HG03460 (cell line): ENCODE measurements around the gene AP2A2.

Experiments used
- ATAC-seq: cut with Tn5 transposase; IDR thresholded peaks from one replicate; pipeline ENCODE4 v1.9.1; 2021; ENCODE audit not compliant: unreplicated experiment

Gene AP2A2

DNA sequence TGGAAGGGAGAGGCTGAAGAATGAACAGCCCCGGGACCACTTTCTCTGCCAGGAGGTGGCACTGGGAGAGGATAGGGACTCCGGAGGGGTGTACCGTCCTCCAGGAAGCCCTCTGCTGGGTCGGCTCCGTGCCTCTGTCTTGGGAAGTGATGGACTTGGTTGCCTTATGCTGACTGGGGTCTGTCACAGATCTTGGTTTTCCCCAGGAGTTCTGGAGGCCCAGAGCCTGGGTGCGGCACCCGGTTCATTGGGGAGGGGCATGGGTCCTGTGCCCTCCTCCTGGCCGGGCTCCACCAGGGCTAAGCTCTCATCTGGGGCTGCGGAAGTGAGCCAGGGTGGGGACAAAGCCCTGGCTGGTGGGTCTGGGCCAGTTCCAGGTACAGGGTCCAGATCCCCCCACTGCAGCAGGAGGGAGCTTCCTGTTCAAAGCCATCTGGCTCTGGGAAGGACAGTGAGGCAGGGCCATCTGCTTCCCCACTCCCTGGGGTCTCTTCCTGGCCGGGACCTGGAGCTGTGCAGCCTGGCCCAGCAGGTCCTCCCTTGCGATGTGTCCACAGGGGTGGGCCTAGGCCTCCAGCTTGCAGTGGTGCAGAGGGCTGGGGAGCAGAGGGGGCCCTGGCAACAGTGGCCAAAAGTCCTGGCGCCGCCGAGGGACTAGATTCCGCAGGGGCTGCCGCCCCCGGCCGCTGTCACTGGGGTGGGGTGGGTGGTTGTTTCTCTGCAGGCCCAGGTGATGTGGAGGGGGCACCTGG is 1.1 kb upstream of the AP2A2 start:
- ATAC-seq, result no peak

DNA sequence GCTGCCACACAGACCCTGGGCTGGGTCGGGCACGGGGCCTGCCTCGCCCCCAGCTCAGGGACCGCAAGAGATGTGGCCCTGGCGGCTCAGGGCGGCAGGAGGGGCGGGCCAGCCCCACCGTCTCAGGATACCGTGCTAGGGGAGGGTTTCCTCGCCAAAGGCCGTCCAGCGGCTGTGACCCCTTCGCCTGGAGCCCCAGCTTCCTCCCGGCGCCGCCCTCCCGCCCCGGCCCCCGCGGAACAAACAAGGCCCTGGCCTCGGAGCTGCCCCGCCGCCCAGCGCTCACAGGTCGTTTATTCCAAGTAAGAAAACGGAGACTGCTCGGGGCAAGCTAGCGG is 543 bp upstream of the AP2A2 start:
- ATAC-seq, result no peak

DNA sequence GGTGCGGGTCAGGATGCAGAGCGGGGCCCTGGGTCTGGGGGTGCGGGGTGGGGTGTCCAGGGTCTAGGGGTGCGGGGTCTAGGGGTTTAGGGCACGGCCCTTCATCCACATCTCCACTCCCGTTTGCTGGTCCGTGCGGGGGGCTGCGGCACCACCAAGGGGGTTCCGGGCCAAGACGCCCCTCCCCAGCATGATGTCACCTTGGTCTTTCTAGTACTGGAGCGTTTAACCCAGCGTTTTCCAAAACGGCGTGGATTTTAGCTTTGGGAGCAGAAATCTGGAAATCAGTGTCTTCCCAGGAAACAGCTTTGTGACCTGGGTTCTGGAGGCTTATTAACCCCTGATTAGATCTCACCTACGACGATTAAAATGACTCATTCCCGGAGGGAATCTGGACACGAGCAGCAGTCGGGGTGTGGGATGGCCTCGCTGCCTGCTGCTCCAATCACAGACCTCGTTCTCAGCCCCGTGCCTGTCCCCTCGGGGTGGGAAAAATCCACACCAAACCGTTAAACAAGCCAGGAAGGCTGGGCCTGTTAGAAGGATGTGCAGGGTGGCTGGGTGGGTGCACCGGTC is 759 bp downstream of the AP2A2 start:
- ATAC-seq, result no peak

DNA sequence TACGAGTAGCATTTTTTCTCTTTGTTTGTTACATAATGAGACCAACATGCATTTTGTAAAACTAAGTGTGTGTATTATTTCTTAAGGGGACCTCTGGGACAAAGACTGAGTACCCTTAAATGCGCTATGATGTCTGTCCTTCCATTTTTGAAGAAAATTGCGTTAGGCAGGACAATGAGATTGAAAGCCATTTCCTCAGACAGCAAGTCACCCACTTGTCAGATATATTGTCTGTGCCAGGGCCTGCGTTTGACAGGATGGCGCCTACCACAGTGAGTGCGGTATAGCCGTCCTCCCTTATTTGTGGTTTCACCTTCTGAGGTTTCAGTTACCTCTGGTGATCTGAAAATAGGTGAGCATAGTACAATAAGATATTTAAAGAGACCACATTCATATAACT is 2.2 kb downstream of the AP2A2 start:
- ATAC-seq, result no peak

DNA sequence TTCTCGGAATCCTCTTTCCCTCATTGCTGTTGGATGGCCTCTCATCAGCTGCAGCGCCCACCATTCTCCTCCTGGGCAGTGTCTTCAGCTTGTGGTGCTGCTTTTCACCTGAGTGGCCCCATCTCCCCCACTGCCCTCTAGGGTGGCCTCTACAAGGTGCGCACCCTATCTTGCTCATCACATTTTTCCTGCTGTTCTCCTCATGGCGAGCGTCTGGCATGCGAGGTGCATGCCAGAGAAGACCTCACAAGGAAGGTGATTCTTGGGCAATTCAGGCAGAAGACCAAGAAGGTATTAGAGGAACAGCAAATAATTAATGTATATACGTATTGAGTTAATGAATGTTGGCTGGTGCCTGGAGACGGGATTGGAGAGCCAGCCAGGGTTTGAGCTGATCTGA is 3.1 kb downstream of the AP2A2 start:
- no peak for ATAC-seq

DNA sequence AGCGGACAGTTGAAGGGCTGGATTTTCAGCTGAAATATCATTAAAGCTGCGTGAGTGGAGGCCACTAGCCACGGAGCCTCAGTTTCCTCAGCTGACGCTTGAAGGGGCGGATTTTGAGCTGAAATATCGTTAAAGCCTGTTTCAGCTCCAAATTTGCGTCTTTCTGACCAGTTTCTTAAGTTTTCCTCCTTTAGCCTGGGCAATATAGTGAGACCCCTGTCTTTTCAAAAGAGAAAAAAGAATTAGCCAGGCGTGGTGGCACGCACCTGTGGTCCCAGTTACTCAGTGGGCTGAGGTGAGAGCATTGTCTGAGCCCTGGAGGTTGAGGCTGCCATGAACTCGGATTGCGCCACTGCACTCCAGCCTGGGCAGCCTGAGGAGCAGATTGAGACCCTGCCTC is 3.7 kb downstream of the AP2A2 start:
- ATAC-seq, result no peak

DNA sequence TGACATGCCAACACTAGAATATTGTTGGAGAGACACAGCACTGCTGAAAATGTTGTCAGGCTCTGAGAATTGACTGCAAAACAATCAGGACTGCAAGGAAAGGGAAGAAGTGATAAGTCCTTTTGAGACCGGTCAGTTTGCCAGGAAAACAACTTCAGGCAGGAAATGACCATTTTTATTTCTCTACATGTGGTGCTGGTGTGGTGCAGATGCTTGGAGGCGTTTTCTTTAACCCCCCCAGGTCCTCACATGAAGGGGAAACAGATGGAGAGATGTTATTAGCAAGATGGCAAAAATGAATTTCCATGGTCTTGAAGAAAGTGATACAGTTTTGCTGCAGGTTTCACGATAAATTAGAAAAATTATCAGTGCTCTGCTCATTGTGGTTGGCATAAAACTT is 5.7 kb downstream of the AP2A2 start:
- no peak for ATAC-seq

DNA sequence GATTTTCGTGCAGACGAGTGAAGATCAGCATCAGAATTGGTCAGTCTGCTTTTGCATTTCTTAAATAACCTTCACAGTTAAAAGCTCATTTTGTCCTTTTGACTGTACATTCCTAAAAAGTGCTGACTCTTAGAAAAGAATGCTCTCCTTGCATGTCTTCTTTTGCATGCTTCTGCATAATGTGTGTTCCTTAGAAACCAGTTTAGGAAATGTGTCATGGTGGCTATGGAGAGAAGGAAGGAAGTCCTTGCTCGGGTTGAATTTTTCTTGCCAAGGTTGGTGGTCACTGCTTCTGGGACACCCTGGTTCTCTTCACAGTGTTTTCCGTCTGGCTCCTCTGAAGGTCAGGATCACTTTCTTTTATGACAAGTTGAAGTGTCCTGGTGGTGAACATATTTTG is 6.8 kb downstream of the AP2A2 start:
- no peak for ATAC-seq

DNA sequence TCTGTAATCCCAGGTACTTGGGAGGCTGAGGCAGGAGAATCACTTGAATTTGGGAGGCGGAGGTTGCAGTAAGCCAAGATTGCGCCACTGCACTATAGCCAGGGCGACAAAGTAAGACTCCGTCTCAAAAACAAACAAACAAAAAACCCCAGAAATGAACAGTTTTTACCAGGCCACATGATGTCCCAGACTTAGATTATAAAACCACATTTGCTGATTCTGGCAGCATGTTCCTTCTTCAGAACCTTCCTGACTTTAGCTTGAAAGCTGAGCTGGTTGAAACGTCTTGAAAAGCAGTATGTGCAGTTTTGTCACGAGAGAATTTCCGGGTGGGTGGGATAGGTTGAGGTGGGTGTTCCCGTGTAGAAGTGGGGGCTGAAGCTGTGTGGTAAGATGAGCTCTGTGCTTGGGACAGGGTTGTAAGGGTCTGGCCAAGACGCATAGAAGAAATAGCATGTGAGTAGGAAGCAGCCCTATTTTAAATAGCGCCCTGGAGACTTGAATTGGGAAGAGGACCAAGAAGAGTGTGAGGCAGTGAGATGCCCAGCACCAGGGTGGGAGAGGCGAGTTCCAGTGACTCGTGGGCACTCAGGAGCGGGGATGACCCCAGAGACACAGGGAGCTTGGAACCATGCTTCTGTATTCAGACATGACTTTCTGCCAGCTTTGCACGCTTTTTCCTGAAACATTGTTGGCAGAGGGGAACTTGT is 7.6 kb downstream of the AP2A2 start:
- ATAC-seq, result no peak

DNA sequence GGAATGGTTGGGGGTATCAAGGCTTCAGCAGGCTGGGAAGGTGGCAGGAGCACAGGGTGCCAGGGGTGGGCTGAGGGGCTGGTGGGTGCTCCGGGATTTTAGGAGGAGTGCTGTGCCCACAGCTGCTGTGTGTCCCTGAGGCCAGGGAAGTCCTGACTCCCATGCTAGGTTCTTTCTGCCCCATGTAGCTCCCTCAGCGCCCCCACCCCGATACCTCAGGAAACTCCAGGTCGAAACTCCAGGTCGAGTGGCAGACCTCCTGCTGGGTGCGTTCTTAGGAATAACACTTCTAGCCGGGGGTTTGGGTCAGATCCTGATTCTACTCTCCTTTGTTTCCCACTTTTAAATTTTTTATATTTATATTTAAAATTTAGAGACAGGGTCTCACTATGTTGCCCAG is 8.3 kb downstream of the AP2A2 start:
- no peak for ATAC-seq

DNA sequence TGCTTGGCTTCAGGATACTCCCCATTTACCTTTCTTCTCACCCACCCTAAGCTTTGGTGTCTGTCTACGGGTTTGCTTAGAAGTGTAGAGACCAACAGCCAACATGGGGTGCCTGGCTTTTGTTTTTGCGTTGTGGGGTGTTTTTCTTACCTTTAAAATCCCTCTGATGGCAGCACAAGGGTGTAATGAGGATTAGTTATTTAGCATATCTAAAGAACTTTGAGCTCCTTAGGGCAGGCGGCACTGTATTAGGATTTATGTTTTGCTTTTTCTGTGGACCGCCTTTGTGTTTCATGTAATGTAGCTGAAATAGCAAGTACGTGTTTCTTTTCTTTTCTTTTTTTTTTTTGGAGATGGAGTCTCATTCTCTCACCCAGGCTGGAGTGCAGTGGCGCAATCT is 8.9 kb downstream of the AP2A2 start:
- no peak for ATAC-seq

DNA sequence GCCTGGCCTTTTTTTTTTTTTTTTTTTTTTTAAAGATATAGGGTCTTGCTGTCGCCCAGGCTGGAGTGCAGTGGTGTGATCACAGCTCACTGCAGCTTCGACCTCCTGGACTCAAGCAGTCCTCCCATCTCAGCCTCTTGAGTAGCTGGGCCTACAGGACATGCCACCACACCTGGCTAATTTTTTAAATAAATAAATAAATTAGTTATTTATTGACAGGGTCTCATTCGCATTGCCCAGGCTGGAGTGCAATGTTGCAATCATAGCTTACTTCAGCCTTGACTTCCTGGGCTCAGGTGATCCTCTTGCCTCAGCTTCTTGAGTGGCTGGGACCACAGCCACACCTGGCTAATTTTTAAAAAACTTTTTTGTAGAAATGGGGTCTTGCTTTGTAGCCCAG is 10.5 kb downstream of the AP2A2 start:
- no peak for ATAC-seq

DNA sequence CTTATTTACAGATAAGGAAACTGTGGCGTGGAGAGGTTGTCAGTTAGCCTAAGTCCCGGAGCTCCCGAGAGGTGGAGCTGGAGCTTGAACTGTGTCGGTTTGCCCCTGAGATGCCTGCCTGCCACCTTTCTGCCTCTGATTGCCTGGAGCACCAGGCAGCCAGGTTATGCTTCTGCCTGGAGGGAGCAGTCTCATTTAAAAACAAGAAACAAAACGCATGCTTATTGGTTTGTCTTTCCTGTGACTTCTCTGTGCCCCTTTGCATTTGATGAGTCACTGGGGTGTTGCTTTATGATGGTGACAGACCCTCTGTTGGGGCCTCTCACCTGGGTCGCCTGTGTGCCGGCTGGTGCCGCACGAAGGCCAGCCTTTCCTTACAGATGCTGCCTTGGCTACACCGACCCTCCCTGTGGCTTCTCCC is 12.2 kb downstream of the AP2A2 start:
- ATAC-seq, result no peak

DNA sequence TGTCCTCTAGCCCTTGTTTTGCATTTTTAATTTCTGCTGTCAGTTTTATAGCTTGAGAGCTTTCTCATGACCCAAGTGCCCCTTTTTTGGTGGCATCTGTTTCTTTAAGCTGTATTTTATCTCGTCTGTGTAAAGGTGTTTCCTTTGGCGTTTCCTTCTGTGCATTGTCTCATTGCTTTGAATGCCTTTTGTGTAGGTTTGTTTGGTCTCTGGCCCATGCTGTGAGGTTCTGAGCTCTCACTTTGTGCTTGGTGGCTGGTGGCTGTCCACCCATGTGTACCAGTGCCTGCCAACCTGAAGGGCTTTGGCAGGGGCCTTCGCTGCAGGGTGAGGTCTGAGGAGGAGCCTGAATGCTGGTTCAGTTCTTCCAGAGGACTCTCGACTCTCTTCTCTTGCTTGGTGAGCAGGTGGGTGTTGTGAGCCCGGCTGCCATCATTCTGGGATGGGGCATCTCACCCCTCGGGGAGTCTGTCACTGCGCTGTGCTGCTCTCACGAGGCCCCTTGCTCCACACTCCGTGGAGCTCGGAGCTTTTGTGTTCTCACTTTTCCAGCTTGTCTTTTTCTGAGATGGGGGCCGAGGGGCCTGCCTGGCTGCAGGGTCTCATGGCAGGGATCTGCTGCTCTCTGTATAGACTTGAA is 14.9 kb downstream of the AP2A2 start:
- ATAC-seq, result no peak

DNA sequence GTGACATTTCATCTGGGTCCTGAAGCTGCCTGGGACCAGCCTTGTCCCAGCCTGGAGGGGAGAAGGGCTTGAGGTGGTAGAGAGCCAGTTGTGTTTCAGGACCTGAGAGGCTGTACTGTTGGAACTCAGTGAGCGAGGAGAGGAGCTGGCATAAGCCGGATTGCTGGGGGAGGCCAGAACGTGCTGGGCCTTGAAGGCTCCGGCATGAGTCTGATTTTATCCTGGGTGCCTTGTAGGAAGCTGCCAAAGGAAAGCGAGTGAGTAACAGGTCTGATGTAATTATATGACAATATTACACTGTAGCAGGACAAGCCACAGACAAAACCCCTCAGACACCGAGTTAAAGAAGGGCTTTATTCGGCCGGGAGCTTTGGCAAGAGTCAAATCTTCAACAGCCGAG is 17.2 kb downstream of the AP2A2 start:
- ATAC-seq, result no peak

DNA sequence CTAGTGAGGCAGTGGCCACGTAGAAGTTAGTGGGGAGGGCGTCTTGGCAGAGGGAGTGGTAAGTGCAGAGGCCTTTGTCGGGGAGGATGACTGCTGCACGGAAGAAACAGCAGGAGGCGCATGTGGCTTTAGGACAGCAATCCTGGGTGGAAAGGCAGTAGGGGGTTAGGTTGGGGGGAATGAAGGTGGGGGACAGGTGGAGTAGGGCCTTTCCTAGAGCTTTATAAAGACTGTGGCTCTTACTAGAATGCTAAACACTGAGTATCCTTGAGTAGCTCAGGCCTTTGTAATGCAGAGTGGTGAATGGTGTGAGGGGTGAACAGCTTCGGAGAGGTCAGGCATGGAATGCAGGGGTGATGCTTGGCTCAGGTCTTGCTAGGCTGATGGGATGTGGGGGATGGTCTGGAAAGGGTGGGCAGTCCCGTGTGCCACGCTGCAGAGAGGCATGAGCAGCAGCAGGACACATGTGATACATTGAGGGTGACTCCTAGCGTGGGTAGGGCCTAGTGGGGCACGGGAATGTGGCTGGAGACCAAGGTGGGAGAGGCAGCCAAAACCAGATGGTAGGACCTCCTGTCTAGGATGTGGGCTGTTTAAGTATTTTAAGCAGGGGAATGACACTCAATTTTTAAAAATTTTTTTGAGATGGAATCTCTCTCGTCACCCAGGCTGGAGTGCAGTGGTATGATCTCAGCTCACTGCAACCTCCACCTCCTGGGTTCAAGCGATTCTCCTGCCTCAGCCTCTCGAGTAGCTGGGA is 19.2 kb downstream of the AP2A2 start:
- no peak for ATAC-seq

DNA sequence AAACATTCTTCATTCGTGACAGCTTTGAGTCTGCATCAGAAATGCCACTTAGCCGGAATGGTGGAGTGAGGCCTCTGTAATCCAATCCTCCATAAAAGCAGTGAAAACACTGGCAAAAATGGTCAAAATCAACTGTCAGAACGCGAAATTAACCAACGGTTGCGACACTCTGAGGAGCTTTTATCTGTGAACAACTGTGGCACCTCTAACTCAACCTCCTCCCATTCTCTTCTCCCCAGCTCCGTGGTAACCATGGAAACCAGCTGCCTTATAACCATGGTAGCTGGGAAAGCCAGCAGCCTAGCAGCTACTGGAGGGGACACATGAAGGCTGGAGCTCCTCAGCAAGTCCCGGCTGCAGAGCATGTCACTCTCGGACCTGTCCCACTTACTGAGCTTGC is 20.3 kb downstream of the AP2A2 start:
- ATAC-seq, result no peak

DNA sequence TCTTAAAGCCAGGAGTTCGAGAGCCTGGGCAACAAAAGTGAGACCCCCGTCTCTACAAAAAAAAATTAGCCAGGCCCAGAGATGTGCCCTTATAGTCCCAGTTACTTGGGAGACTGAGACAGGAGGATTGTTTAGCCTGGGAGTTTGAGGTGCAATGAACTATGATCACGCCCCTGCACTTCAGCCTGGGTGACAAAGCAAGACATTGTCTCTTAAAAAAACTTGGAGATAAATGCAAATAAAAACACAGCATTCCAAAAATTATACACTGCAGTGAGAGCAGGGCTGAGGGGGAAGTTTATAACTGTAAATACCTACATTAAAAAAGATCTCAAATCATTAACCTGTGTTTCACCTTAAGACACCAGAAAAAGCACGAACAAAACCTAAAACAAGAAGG is 22.1 kb downstream of the AP2A2 start:
- no peak for ATAC-seq

DNA sequence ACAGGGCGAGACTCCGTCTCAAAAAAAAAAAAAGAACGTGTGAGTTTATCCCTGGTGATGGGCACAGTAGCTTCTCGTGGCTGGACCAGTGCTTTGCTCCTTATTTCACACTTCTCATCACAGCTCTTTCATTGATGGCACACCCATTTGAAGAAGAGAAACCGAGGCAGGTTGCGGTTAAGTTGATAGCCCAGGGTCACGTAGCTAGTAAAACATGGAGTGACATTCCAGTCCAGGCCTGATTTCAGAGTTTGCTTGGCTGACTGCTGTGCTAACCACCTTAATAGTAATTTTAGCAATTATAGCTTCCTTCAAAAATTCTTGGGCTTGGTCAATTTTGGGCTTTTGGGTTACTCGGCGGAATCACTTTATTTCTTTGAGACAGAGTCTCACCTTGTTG is 25.8 kb downstream of the AP2A2 start:
- ATAC-seq, result no peak

DNA sequence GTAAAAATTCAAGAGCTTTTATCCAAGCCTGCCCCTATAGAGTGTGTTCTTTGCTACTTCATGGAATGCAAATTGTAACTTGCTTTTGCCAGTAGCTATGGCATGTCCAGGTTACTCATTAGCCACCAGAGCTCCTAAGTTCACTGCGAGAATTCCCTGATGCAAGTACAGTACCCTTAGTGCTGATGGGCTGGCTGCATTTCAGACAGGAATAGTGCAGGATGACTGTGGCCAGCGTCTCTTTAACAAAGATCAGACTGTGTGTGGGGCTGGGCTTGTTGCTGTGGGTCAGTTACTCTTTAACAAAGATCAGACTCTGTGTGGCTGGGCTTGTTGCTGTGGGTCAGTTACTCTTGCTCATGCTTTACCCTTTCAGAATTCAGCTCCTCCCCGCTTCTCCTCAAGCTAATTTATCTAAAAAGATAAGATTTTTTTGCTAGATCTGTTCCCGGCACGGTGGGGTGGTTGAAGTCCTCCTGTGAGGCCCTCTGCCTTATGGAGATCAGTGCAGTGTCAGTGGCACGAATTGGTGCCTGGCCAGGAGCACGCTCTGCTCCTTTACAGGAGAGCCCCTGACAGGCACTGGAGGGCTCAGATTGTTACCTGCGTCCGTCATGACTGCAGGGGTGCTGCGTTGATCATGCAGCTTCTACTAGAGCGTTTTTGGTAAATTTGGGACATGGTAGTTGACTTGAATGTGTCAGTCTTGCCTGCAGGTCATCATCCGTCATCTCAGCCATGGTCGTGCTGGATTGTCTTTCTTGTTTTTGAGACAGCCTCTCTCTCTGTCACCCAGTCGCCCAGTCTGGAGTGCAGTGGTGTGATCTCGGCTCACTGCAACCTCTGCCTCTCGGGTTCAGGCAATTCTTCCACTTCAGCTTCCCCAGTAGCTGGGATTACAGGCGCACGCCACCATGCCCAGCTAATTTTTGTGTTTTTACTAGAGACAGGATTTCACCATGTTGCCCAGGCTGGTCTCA is 27.0 kb downstream of the AP2A2 start:
- no peak for ATAC-seq
